C4-2B (cell line): Measurements from ENCODE around the gene CCDC90B.

Source experiments
- ZFX ChIP-seq: fragments of 450-650 bp; IDR thresholded peaks from 2 replicates; pipeline ENCODE4 v1.6.1; 2017
- TF ChIP-seq, protein P1 (sequence below): fragments of 450-650 bp; conservative IDR thresholded peaks from 2 replicates; pipeline ENCODE4 v1.5.1; 2017; ENCODE audit warnings: mild to moderate bottlenecking

DNA sequence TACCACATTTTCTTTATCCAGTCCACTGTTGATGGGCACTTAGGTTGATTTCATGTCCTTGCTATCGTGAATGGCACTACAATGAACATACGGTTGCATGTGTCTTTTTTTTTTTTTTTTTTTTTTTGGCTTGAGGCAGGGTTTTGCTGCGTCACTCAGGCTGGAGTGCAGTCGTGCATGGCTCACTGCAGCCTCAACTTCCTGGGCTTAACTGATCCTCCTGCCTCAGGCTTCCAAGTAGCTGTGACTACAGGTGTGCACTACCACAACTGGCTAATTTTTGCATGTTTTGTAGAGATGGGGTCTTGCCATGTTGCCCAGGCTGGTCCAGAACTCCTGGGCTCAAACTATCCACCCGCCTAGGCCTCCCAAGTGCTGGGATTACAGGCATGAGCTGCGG is 1.5 kb upstream of the CCDC90B start:
- TF ChIP-seq, protein P1, sequence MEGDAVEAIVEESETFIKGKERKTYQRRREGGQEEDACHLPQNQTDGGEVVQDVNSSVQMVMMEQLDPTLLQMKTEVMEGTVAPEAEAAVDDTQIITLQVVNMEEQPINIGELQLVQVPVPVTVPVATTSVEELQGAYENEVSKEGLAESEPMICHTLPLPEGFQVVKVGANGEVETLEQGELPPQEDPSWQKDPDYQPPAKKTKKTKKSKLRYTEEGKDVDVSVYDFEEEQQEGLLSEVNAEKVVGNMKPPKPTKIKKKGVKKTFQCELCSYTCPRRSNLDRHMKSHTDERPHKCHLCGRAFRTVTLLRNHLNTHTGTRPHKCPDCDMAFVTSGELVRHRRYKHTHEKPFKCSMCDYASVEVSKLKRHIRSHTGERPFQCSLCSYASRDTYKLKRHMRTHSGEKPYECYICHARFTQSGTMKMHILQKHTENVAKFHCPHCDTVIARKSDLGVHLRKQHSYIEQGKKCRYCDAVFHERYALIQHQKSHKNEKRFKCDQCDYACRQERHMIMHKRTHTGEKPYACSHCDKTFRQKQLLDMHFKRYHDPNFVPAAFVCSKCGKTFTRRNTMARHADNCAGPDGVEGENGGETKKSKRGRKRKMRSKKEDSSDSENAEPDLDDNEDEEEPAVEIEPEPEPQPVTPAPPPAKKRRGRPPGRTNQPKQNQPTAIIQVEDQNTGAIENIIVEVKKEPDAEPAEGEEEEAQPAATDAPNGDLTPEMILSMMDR = no peak
- TF ChIP-seq ZFX = no peak
